Thyroid gland (tissue), 4 donors: ENCODE data around the gene FBXO27. TPM values are rescaled to one million over a fixed set of nuclear protein-coding genes. Genes with fewer than 3 reads are reported as not detected.

Source experiments
- DNase-seq, 2 donors: peaks; one replicate each; pipeline ENCODE4 v3.0.0-alpha.2; 2019
- H3K27ac ChIP-seq, 3 donors: fragments of 200-600 bp; sonication (generic); 1 replicate in 2 of 3; 2 replicates in 1 of 3; pipeline ENCODE4 v1.5.1; 2016 to 2019; ENCODE audit warnings: mild to moderate bottlenecking in 1 of 3, moderate library complexity in 1 of 3
- H3K27me3 ChIP-seq: fragments of 200-600 bp; sonication (generic); one replicate; pipeline ENCODE4 v1.5.1; 2019
- H3K36me3 ChIP-seq, 2 donors: fragments of 200-600 bp; sonication (generic); one replicate each; pipeline ENCODE4 v1.5.1; 2016 to 2019
- H3K4me1 ChIP-seq, 2 donors: fragments of 200-600 bp; sonication (generic); one replicate each; pipeline ENCODE4 v1.5.1; 2017 to 2019
- H3K4me3 ChIP-seq, 3 donors: fragments of 200-600 bp; sonication (generic); replicated peaks in 1 of 3; 1 replicate in 2 of 3; 2 replicates in 1 of 3; pipeline ENCODE4 v1.5.1; 2016; ENCODE audit warnings: mild to moderate bottlenecking in 1 of 3
- H3K9me3 ChIP-seq: fragments of 200-600 bp; sonication (generic); one replicate; pipeline ENCODE4 v1.5.1; 2017
- CTCF ChIP-seq, 6 experiments: fragments of 200-600 bp in 3 of 6; fragments of 450-650 bp in 3 of 6; sonication (generic) in 3 of 6; IDR thresholded peaks; one replicate each; pipeline ENCODE4 v1.5.1; 2016 to 2019; ENCODE audit warnings: antibody characterized with exemption in 6 of 6, mild to moderate bottlenecking in 2 of 6, inconsistent platforms in 1 of 6, moderate library complexity in 1 of 6
- POLR2A ChIP-seq, 2 donors: fragments of 450-650 bp; IDR thresholded peaks; one replicate each; pipeline ENCODE4 v1.6.1; 2017; ENCODE audit warnings: antibody characterized with exemption in 2 of 2, mild to moderate bottlenecking in 2 of 2, moderate library complexity in 1 of 2
- WGBS, 2 donors: methylation state at CpG; one replicate each; pipeline ENCODE4 v1.1.5; 2017; 5-methylcytosine and 5-hydroxymethylcytosine counted together
- intact Hi-C: fragments of 100-400 bp; cut with DNase I; formaldehyde crosslinking; loops from one replicate; pipeline ENCODE4 v1.15.1; 2023
- total RNA-seq, 4 donors: library from RNA; depleted of rRNA; stranded (reverse); fragments of >200 nt; gene quantifications; one replicate each; pipeline ENCODE4 v1.2.3, GENCODE V29; 2016

FBXO27 gene
- total RNA-seq, 4 donors from 2014 or later = 0.24 to 5.0 (median 3.0) TPM

GRCh38 chr19:39054091-39054470 lies 21.7 kb upstream of the FBXO27 start:
- DNase-seq = no peak
- Histone ChIP-seq H3K4me3 (no peak overlapping the region), H3K27me3 (no peaks in the 10 kb centered on the region)

GRCh38 chr19:39053276-39054090 lies 21.1 kb upstream of the FBXO27 start:
- no peaks in the 10 kb centered on the region for H3K4me1 ChIP-seq
- H3K27ac ChIP-seq = no peak overlapping the region
- whole genome bisulfite sequencing, 2 donors = 87 to 88% methylated on average over 14 to 16 of the region's 18 CpGs
- no peak overlapping the region for H3K4me3 ChIP-seq
- intact Hi-C loops = no loop called here
- TF ChIP-seq POLR2A (IDR thresholded peaks at IDR 0.05) (no peak), CTCF (IDR thresholded peaks at IDR 0.05) (no peak)
- H3K36me3 ChIP-seq = no peaks in the 10 kb centered on the region
- no peak for DNase-seq
- H3K9me3 ChIP-seq = no peaks in the 10 kb centered on the region
- no peaks in the 10 kb centered on the region for H3K27me3 ChIP-seq

More at GRCh38 chr19:39054091-39054470, 21.7 kb upstream of the FBXO27 start:
- intact Hi-C loops = no loop called here
- Histone ChIP-seq H3K4me1 (no peaks in the 10 kb centered on the region), H3K36me3 (no peaks in the 10 kb centered on the region), H3K9me3 (no peaks in the 10 kb centered on the region), H3K27ac (no peak overlapping the region)
- TF ChIP-seq CTCF (IDR thresholded peaks at IDR 0.05) = no peak
- 93 to 97% methylated on average over 2 of the region's 2 CpGs for WGBS, 2 donors

- Histone ChIP-seq H3K4me3 (no peak overlapping the region), H3K36me3 (no peaks in the 10 kb centered on the region), H3K27ac (no peak overlapping the region), H3K9me3 (no peaks in the 10 kb centered on the region), H3K4me1 (no peaks in the 10 kb centered on the region), H3K27me3 (no peaks in the 10 kb centered on the region)
- DNase-seq = no peak
- intact Hi-C loops = no loop called here
- no peak for TF ChIP-seq POLR2A (IDR thresholded peaks at IDR 0.05)
- no peak for TF ChIP-seq CTCF (IDR thresholded peaks at IDR 0.05)
- WGBS, 2 donors = 73 to 88% methylated on average over 7 to 9 of the region's 9 CpGs
Observed at GRCh38 chr19:39052846-39053245, 20.5 kb upstream of the FBXO27 start.

- peak; percentile 42 to 46 for DNase-seq
Observed at GRCh38 chr19:39052243-39052746, 19.9 kb upstream of the FBXO27 start.

More at GRCh38 chr19:39052243-39052746, 19.9 kb upstream of the FBXO27 start:
- Histone ChIP-seq H3K36me3 (no peaks in the 10 kb centered on the region), H3K9me3 (no peaks in the 10 kb centered on the region), H3K4me3 (no peak overlapping the region), H3K27me3 (no peaks in the 10 kb centered on the region), H3K27ac (no peak overlapping the region), H3K4me1 (no peaks in the 10 kb centered on the region)
- TF ChIP-seq CTCF (IDR thresholded peaks at IDR 0.05) (peak in 5 of 6 experiments; percentile 28 to 65 (median 40)), POLR2A (IDR thresholded peaks at IDR 0.05) (no peak)
- WGBS, 2 donors = 16 to 20% methylated on average over 8 of the region's 10 CpGs
- intact Hi-C loops = no loop called here
